OCI-LY7 (cell line): ENCODE data around the gene RAB11FIP4. TPM values are rescaled to one million over a fixed set of nuclear protein-coding genes. Genes with fewer than 3 reads are reported as not detected.

ENCODE experiments used
- BruUV-seq: library from RNA; stranded (reverse); fragments of 400-500 nt; replicated peaks from 2 replicates; lab custom pipeline; 2021; lab: Mats Ljungman, UMichigan
- CTCF ChIA-PET: fragments of 300-600 bp; sonication (Branson Sonifier 250); formaldehyde crosslinking; loops from one replicate; lab custom pipeline; 2022; ENCODE audit warnings: antibody characterized with exemption; ENCODE audit not compliant: unreplicated experiment; lab: Charles Lee
- POLR2A ChIA-PET: fragments of 300-600 bp; sonication (Branson Sonifier 250); formaldehyde crosslinking; loops from one replicate; lab custom pipeline; 2022; ENCODE audit warnings: antibody characterized with exemption; lab: Charles Lee
- DNase-seq: peaks from one replicate; pipeline ENCODE4 v3.0.0-alpha.2; 2015; ENCODE audit warnings: low spot score
- H2AFZ ChIP-seq: fragments of 200-600 bp; sonication (generic), shearing (Covaris generic); 2 replicates; pipeline ENCODE4 v1.6.1; 2014; ENCODE audit warnings: mild to moderate bottlenecking, antibody characterized with exemption, low read length, moderate library complexity
- H3K27ac ChIP-seq: fragments of 200-600 bp; sonication (generic); 2 replicates; pipeline ENCODE4 v1.5.1; 2014; ENCODE audit warnings: mixed run types, low read depth, mild to moderate bottlenecking, moderate library complexity, low read length, inconsistent platforms; ENCODE audit not compliant: poor library complexity, severe bottlenecking
- H3K36me3 ChIP-seq: fragments of 200-600 bp; sonication (generic); 2 replicates; pipeline ENCODE4 v1.6.1; 2014; ENCODE audit warnings: mild to moderate bottlenecking, antibody characterized with exemption, low read length, moderate library complexity, mixed read lengths; ENCODE audit not compliant: insufficient read depth
- H3K4me1 ChIP-seq: fragments of 200-600 bp; sonication (generic); 2 replicates; pipeline ENCODE4 v1.5.1; 2014; ENCODE audit warnings: mild to moderate bottlenecking, low read length; ENCODE audit not compliant: insufficient read depth, poor library complexity, severe bottlenecking
- H3K4me2 ChIP-seq: fragments of 200-600 bp; sonication (generic); 2 replicates; pipeline ENCODE4 v1.6.1; 2014; ENCODE audit warnings: mild to moderate bottlenecking, low read length
- H3K4me3 ChIP-seq: fragments of 200-600 bp; sonication (generic); 2 replicates; pipeline ENCODE4 v1.5.1; 2014; ENCODE audit warnings: mild to moderate bottlenecking, low read depth, low read length; ENCODE audit not compliant: poor library complexity, severe bottlenecking
- H3K79me2 ChIP-seq: fragments of 200-600 bp; sonication (generic); 2 replicates; pipeline ENCODE4 v1.6.1; 2016; ENCODE audit warnings: low read depth, mild to moderate bottlenecking, low read length, moderate library complexity, mixed read lengths; ENCODE audit not compliant: insufficient read depth
- H3K9me2 ChIP-seq: fragments of 200-600 bp; sonication (generic); 2 replicates; pipeline ENCODE4 v1.6.1; 2016; ENCODE audit warnings: mild to moderate bottlenecking, low read length, mixed read lengths; ENCODE audit not compliant: insufficient read depth
- H3K9me3 ChIP-seq: fragments of 200-600 bp; sonication (generic); 2 replicates; pipeline ENCODE4 v1.6.1; 2014; ENCODE audit warnings: mild to moderate bottlenecking, mixed run types, low read length, mixed read lengths
- H4K20me1 ChIP-seq: fragments of 200-600 bp; sonication (generic); 2 replicates; pipeline ENCODE4 v1.6.1; 2014; ENCODE audit warnings: mild to moderate bottlenecking, antibody characterized with exemption, low read length, moderate library complexity, mixed read lengths; ENCODE audit not compliant: insufficient read depth
- CTCF ChIP-seq: fragments of 200-600 bp; sonication (generic); conservative IDR thresholded peaks from 2 replicates; pipeline ENCODE4 v1.5.1; 2014; ENCODE audit warnings: mild to moderate bottlenecking, antibody characterized with exemption, low read length, moderate library complexity, mixed read lengths
- EZH2phosphoT487 ChIP-seq: fragments of 200-600 bp; sonication (generic); IDR thresholded peaks from 2 replicates; pipeline ENCODE4 v1.6.1; 2018; ENCODE audit warnings: low read depth, borderline replicate concordance, mild to moderate bottlenecking, mixed run types, antibody characterized with exemption, low read length, moderate library complexity, mixed read lengths
- intact Hi-C: fragments of 100-400 bp; cut with micrococcal nuclease; formaldehyde crosslinking; loops from one replicate; pipeline ENCODE4 v1.10.0; 2022; ENCODE audit not compliant: unreplicated experiment
- total RNA-seq, 2 experiments: library from RNA; depleted of rRNA in 1 of 2; stranded (reverse); fragments of >200 nt in 1 of 2; shearing (Covaris generic) in 1 of 2; gene quantifications; 2 replicates each; pipeline ENCODE4 v1.2.3, GENCODE V29; 2014 to 2022

RAB11FIP4 gene
- total RNA-seq, 2 experiments from 2014 or later, result 5.8 to 15.0 TPM

- Histone ChIP-seq H3K4me1 (no peaks in the 10 kb centered on the region), H3K9me2 (no peaks in the 10 kb centered on the region), H3K27ac (no peak overlapping the region), H3K4me3 (no peak overlapping the region), H4K20me1 (no peaks in the 10 kb centered on the region), H2AFZ (no peak overlapping the region), H3K36me3 (peaks cover 3% of the 10 kb centered on the region), H3K9me3 (no peaks in the 10 kb centered on the region), H3K4me2 (no peak overlapping the region), H3K79me2 (no peaks in the 10 kb centered on the region)
- ChIA-PET CTCF (no interaction called here), POLR2A (no interaction called here)
- intact Hi-C loops, result no loop called here
- DNase-seq, result no peak
- TF ChIP-seq CTCF (no peak), EZH2phosphoT487 (no peak)
- no TSS peak for BruUV-seq
Observed at GRCh38 chr17:31518478-31518877, 127.0 kb downstream of the RAB11FIP4 start.

- Histone ChIP-seq H3K9me2 (no peaks in the 10 kb centered on the region), H3K9me3 (no peaks in the 10 kb centered on the region), H3K36me3 (peaks cover 16% of the 10 kb centered on the region), H3K4me2 (no peak overlapping the region), H3K4me3 (no peak overlapping the region), H3K4me1 (peaks cover 11% of the 10 kb centered on the region), H3K79me2 (no peaks in the 10 kb centered on the region), H4K20me1 (no peaks in the 10 kb centered on the region), H2AFZ (no peak overlapping the region), H3K27ac (no peak overlapping the region)
- DNase-seq, result no peak
- intact Hi-C loops, result no loop called here
- no TSS peak for BruUV-seq
- ChIA-PET CTCF (interaction anchor here (0.6 kb wide), 1 partner anchor 23 kb away, joined by 4 read pairs; no protein-coding TSS in a partner anchor), POLR2A (no interaction called here)
- no peak for TF ChIP-seq EZH2phosphoT487
- TF ChIP-seq CTCF, result 0 out of 2 replicates have a peak, but pooled peaks have one; percentile 25
Observed at GRCh38 chr17:31521632-31522283, 130.3 kb downstream of the RAB11FIP4 start.

GRCh38 chr17:31522284-31522931 is 130.9 kb downstream of the RAB11FIP4 start:
- ChIA-PET POLR2A (no interaction called here), CTCF (no interaction called here)
- no peak overlapping the region for H3K27ac ChIP-seq
- H3K36me3 ChIP-seq, result peaks cover 16% of the 10 kb centered on the region
- no peak overlapping the region for H3K4me2 ChIP-seq
- H3K79me2 ChIP-seq, result no peaks in the 10 kb centered on the region
- no peaks in the 10 kb centered on the region for H3K9me2 ChIP-seq
- no TSS peak for BruUV-seq
- intact Hi-C loops, result no loop called here
- H3K4me3 ChIP-seq, result no peak overlapping the region
- H2AFZ ChIP-seq, result no peak overlapping the region
- no peaks in the 10 kb centered on the region for H3K9me3 ChIP-seq
- no peaks in the 10 kb centered on the region for H4K20me1 ChIP-seq
- DNase-seq, result no peak
- TF ChIP-seq CTCF (no peak), EZH2phosphoT487 (no peak)
- peaks cover 11% of the 10 kb centered on the region for H3K4me1 ChIP-seq
